OCI-LY7 (cell line): ENCODE measurements around the gene SNAI3.

Experiments
- EZH2phosphoT487 ChIP-seq: fragments of 200-600 bp; sonication (generic); IDR thresholded peaks from 2 replicates; pipeline ENCODE4 v1.6.1; 2018; ENCODE audit warnings: low read depth, borderline replicate concordance, mild to moderate bottlenecking, mixed run types, antibody characterized with exemption, low read length, moderate library complexity, mixed read lengths
- TF ChIP-seq, protein P1 (sequence below): fragments of 200-600 bp; sonication (generic); conservative IDR thresholded peaks from 2 replicates; pipeline ENCODE4 v1.5.1; 2014; ENCODE audit warnings: mild to moderate bottlenecking, antibody characterized with exemption, low read length, moderate library complexity, mixed read lengths

GRCh38 chr16:88658714-88659113 lies 27.6 kb downstream of the SNAI3 start:
- TF ChIP-seq, protein P1, sequence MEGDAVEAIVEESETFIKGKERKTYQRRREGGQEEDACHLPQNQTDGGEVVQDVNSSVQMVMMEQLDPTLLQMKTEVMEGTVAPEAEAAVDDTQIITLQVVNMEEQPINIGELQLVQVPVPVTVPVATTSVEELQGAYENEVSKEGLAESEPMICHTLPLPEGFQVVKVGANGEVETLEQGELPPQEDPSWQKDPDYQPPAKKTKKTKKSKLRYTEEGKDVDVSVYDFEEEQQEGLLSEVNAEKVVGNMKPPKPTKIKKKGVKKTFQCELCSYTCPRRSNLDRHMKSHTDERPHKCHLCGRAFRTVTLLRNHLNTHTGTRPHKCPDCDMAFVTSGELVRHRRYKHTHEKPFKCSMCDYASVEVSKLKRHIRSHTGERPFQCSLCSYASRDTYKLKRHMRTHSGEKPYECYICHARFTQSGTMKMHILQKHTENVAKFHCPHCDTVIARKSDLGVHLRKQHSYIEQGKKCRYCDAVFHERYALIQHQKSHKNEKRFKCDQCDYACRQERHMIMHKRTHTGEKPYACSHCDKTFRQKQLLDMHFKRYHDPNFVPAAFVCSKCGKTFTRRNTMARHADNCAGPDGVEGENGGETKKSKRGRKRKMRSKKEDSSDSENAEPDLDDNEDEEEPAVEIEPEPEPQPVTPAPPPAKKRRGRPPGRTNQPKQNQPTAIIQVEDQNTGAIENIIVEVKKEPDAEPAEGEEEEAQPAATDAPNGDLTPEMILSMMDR = no peak
- TF ChIP-seq EZH2phosphoT487 = no peak
